Fibroblast of skin of back (primary cell): Measurements from ENCODE around the gene NTMT1.

Source experiments
- DNase-seq: peaks from one replicate; pipeline ENCODE4 v3.0.0-alpha.2; 2013

Gene NTMT1

DNA sequence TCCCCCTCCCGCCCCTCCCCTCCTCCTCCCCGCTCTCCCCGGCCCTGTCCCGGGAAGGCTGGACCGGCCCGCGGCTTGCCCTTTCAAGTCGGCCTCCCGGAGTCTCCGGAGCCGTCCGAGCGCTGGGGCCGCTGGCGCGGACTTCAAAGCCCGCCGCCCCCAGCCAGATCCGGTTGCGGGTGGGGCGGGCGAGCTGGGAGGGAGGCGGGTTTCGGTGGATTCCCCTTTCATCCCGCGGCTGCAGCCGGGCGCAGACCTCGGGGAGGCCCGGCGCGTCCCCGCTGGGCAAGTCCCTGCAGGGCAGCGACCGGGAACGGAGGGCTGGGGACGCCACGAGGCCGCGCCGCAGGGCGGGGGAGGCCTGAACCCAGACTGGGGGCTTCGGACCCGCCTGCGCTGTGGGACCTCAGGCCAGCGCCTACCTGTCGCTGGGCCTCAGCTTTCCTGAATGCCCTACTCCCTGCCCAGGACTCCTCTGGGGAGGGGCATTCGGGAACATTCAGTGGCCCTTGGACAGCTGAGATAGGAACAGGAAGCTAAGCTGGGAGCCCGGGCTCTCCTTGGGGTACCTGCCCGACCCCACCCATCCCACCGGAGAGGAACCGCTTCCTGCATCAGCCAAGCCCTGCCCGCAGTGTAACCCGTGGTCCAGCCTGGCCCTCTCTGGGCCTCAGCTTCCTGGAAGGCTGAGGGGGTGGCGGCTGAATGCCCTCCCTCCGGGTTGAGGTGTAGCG is 28.4 kb upstream of the NTMT1 start:
- peak; percentile 61 for DNase-seq

DNA sequence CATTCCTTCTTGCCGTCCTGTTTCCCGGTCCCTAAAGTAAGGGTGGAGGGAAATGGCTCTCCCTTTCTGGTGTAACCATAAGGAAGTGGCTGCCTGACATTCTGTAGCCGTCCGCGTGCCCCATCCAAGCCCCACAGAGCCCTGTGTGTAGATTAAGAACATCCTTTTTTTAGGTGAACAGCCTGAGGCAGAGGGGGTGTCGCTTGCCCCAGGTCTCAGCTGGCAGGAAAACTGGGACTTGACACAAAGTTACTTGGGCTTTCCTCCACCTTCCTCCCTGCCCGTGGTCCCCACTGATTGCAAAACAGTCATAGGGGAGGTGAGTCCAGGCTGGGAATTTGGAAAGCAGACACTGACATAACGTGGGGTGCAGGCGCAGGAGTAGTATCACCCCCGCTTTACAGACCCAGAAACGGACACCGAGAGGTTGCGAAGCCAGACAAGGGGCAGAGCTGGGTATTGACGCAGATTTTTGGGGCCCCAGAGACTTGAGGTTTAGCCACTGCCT is 27.8 kb upstream of the NTMT1 start:
- no peak for DNase-seq

DNA sequence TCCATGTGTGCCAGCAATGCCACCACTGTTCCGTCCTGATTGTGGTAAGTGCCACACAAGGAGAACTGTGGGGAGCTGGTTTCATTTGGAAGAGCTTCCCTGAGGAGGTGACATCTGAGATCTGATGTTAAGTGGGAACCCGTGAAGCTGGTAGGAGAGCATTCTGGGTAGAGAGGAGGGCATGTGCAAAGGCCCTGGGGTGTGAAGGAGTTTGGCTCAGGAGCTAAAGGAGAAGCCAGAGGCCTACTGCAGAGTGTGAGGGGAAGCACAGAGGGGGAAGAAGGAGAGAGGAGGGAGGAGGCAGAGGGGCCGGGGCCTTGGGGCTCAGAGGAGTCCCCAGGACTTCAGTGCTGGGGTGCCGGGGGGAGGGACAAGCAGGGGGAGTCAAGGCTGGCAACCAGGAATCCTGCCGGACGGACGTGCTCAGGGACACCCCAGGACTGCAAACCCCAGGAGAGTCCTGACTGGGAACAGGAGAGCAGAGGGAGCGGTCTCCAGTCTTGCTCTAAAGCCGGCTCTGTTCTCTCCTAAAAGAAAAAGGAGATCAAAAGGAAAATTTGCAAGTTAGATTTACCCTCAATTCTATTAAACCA is 24.8 kb upstream of the NTMT1 start:
- no peak for DNase-seq

DNA sequence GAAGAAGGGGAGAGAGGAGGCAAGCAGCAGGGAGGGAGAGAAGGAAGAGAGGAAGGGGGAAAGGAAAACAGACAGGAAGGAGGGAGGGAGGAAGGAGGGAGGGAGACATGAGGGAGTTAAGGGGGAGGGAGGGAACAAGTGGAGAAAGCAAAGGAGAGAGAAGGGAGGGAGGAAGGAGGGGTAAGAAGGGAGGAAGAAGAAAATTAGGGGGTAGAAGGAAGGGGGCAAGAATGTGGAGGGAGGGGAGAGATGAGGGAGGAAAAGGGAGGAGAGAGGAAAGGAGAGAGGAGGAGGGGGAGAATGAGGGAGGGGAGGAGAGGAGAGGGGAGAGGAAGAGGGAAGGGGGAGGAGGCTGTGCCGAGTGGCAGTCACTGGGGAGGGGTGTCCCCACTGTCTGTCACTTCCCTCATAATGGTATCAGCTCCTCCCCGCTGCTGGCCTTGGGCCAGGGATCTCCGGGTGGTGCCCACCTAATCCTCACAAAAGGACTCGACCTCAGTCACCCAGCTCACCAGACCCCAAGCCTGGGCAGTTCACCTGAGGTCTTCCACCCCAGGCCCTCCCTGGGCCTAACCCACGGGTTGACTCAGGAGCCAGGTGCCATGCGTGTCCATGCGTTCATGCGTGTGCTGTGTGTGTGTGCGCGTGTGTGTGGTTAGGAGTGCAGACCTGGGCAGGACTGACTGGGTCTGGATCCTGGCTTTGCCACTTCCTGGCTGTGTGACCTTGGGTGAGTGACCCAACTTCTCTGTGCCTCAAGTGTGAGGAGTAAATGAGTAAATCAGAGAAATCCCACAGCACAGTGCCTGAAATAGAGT is 23.2 kb upstream of the NTMT1 start:
- DNase-seq, result peak; percentile 26

DNA sequence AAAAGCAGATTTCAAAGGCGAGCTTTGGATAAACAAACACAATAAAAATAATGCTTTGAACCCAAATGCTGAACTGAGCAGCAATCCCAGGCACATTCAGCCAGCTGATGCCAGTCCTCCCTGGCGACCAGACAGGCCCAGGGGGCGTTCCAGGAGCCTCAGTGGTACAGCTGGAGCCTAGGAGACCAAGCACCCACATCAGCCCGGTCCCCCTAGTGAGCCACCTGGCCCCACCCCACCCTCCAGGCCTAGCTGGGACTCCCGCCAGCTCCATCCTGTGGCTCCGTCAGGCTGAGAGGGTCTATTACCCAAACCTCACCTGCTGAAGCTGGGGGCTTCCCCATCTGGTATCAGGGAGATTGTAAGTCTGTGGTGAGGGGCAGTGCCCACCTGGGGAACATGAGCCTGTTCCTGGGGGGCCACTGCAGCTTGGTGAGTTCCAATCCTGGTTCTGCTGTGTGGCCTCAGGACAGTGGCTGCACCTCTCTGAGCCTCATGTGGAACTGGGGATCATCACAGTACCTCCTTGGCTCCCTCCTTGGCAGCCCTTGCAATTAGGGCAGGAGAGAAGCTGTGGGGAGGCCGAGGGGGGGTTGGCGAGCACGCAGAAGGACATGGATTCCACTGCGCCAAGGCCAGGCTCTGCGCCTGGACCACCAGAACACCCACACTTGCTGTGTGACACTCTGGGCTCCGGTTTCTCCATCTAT is 21.8 kb upstream of the NTMT1 start:
- no peak for DNase-seq

DNA sequence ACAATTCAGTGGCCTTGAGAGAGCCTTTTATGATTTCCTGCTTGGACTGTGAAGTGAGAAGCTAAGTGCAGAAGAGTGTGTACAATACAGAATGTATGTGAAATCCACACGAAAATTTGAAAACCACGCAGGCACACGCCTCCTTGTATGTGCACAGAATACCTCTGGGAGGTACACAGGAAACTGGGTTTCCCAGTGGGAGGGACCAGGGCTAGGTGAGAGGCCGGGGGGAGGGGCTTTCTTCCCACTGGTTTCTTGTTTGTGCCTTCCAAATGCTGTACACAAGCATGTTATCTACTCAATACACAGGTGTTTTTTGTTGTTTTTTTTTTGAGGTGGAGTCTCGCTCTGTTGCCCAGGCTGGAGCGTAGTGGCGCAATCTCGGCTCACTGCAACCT is 21.2 kb upstream of the NTMT1 start:
- no peak for DNase-seq

DNA sequence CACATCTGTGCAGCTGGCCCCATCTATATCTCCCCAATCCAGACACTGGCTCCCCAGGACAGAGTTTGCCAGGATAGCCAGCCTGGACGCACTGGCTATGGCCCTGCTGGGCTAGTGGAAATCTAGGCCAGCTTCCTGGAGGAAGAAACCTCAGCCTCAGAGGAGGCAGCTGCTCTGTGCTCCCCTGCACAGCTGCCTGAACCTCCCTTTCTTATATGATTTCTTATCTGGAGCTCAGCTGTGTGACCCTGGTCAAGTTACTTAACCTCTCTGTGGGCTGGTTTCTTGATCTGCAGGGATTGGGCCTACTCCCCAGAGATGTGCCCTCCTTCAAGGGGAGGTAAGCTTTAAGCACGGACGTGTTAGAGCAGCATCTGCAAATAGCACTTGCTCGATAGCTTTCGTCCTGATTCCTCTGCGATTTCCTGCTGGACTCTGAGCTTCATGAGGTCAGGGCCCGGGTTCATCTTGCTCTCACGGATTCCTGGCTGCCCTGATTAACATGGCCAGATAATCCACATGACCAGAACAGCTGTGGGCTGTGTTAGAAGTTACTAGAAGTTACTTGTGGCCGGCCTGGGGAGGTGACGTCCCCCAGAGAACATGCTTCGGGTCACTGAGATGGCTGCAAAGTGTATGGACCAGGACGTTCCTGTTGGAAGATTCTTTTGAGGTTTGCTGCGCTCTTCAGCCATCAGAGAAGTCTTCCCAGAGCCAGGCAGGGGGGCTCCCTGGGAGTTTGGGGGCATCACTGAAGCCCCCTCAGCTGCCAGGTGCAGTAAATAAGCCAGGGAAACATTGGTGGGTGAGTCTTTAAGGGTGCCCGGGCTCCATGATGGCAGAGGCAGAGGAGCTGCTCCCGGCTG is 19.6 kb upstream of the NTMT1 start:
- DNase-seq, result no peak

DNA sequence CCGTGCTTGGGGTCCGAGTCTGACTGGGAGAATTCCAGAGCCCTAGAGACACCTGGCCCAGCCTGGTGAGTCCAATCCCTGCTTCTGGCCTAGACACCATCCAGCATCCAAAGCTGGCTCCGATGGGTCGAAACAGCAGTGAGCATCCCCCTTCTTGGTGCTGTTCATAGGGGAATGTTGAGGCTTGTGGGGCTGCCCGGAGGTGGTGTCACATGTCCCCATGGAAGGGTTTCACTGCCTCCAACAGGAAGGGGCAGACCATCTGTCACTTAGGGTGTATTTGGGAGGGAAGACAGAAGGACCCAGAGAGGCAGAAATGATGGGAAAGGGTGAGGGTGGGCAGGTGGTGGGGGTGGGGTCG is 19.0 kb upstream of the NTMT1 start:
- no peak for DNase-seq

DNA sequence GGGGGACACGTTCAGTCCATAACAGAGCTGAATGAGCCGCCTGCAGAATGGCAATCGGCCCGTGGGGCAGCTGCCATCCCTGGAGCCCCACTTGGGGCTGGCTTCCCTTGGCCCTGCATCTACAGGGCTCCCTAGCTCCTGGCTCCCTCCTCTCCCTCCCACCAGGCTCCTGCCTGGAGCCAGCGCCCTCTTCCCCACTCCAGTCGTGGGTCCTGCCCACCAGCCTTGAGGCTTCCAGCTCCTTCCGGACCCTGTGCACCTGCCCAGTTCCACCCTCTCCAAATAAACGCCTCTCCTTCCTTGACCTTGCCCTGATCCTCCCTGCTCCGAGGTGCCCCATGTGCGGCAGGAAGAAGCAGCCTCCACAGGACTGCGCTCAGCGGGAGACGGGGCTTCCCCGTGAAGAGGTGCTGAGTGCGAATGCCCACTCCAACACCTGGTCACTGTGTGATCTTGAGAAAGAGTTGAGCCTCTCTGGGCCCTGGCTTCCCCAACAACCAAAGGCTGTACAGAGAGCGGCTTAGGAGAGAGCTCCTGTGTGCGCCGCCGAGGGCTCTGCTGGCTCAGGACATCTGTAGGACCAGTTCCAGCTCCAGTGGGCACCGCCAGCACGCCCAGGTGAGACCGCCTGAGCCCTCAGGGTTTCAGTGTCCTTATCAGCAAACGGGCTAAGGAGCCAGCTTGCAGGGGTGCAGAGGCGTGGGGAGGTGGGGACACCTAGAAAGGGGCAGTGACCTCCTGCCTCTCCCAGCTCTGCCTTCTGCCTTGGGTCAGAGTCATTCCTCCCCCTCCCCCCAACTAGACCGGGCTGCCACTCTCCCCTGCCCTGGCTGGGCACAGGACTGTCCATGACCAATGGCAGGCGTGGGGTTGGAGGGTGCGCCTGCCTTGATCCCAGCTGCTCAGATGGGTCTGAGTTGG is 17.1 kb upstream of the NTMT1 start:
- DNase-seq, result no peak

DNA sequence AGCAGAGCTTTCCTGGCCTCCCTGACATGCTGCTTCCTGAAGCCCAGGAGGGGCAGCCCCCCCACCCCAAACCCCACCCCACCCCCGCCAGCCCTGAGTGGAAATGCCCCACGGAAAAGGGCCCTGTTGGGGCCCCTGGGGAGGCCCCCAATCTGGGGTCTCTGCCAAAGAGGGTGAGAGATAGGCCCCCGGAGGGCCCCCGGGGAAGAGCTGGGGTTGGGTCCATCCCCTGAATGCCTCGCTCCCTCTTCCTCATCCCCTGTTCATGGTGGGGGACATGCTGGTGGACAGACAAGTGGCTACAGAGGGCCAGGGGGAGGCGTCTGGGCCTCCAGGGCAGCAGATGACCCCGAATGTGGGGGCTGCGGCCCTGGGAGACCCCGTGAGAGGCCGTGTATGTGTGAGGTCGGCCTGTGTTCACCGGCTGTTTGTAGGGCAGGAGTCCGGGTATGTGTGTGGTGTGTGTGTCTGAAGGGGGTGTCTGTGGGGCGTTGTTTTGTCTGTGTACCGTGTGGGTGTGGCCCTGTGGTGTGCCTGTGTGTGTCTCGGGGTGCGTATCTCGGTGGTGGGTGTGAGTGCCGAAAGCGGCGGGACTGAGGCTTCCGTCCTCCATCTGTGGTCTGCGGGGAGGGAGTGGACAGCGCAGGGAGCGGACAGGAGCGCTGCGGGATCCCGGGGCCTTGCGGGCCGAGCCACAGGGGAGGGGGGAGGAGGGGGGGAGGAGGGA is 16.3 kb upstream of the NTMT1 start:
- DNase-seq, result peak; percentile 54

DNA sequence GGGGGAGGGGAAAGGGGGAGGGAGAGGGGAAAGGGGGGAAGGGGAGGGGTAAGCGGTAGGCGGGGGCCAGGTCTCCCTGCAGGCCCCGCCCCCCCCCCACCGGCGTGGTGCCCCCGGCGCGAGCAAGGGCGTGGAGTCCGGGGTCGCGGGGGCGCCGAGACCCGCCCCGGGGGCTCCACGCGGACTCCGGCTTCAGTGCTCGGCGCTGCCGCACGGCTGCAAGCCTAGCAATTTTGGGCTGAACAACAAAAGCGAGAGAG is 15.8 kb upstream of the NTMT1 start:
- DNase-seq, result no peak

DNA sequence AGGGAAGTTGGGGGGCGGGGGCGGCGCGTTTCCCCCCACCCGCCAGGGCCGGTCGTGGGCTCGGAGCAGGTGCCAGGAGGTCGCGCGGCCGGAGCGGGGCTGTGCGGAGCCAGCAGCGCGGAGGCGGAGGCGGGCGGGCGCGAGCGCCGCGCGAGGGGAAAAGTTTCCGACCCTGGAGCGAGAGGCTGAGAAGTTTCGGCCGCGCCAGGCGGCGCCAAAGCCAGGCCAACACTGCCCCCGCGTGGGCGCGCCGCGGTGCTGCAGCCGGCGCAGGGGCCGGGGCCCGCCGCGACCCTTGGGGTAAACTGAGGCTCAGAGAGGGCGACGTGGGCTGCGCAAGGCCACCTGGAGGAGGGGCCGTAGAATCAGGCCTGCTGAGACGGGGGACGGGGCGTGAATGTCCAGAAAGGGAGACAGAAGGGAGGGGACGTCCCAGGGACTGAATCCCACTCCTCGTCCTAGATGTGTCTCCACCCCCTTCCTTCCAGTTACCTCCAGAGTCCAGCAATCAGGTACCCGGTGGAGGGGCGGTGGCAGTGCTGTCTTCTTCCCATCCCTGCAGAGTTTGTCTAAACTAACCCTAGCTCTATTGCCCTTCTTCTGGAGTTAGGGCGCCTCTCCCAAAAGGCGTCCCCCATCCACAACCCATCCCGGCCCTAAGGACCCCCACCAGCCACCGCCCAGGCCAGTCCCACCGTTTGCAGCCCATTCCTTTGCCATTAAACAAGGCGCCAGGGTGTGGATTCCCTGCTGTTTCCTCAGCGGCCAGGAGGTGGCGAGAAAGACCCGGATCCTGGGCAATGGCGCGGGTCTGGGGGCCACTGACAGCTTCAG is 15.3 kb upstream of the NTMT1 start:
- DNase-seq, result peak; percentile 69

DNA sequence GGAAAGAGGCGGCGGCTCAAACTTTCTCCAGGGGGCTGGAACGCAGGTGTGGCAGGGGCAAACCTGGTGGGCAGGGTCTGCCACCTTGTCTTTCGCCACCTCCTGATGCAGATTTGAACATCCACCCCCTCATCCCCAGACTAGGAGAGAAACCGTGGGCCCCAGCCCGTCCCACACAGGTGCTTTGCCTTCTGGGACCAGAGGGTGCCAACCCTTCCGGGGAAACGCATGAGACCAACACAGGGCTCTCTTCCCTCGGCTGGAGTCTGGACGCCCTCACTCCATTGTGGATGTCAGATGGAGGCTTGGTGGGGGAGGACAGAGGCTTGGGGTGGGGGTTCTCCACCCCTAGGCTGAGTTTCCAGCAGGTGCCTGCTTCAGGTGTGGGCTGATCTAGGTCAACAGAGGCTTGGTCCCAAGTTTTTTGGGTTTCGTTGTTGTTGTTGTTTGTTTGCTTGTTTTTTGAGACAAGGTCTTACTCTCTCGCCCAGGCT is 14.6 kb upstream of the NTMT1 start:
- DNase-seq, result no peak

DNA sequence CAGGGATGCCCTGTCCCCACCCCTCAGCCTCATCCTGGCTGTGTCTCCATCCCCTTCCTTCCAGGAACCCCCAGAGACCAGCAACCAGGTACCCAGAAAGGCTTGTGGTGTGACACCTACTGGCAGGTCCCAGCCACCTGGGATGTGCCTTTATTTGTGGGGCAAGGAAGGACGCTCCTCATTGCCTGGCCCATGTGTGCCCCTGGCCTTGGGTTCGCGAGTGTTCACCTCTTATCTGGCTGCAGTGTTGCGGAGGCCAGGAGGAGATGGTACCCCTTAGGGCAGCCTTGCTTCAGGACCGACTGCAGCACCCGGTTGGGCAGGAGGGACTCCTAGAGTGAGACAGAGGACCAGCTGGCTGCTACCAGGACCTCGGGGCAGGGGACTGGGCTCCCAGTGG is 13.8 kb upstream of the NTMT1 start:
- DNase-seq, result no peak

DNA sequence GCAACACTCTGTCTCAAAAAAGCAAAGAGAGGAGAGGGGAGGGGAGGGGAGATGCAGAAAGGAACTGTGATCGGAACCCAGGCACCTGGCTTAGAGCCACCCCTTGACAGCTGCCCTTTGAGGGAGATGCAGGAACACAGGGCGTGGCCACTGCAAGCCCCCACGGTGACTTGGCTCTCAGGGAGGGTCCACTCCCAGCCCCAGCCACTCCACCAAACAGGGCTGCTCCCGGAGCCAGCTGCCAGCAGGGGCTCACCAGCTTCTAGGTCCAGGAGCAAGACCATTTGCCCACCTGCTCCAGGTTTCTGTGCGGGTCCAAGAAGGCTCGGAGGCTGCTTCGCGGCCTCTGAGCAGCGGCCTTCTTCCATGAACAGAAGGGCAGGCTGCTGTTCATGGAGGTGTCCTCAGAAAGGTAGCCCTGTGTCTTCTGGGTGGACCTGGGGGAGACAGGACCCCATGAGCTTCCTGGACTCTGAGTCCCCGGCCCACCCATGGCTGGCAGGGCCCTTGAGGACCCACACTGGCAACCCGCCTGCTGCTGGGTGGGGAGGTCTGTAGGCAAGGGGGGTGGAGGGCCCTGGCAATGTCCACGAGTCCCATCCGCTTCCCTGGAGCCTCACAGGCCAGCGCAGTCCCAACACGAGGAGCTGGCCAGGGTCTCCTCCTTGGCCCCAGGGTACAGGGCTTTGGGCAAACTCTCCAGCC is 13.0 kb upstream of the NTMT1 start:
- no peak for DNase-seq

DNA sequence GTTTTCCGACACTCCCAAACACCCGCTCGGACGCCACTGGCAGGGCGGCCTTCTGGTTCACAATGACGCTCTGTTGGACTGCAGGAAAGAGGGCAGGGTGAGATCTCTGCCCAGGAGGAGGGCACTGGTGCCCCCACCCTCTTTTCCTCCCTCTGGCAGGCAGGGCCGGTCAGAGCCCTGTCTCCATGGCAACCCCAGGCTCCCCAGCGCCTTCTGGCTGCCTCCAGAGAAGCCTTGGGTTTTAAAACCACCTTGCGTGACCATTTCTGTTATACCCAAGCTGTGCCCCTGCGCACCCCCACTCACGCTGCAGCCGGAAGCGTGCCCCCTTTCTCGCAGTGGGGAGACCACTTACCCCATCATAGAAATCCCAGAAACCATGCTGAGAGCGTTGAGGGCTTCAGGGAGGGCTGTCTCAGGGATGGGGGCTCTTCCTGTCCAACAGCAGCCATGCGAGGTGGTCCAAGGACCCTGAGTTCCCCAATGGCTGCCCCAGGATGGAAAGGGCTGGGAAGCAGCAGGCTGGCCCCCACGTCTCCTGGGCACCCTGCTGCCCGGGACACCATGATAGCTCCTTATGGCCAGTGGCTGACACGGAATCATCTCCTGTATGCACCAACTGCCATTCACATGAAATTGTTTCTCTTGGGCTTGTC is 12.3 kb upstream of the NTMT1 start:
- DNase-seq, result no peak

DNA sequence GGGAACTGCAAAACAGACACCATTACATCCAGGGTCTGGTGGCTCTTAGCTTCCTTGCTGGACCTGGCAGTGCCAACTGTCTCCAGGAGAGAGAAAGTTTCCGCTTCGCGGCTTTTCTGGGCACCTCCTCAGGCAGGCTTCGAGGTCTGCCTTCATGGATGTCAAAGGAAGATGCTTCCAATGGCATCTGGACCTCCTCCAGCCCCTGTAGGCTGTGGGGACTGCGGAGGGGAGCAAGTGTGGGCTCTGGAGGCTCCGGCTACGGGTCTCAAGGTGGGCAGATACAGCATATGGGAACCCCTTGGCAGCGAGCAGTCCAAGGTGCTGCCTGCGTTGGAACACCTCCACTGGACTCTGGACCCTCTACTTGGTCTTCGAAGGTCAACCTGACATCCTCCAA is 11.0 kb upstream of the NTMT1 start:
- no peak for DNase-seq
